Renal cortex interstitium (tissue), 15 donors: ENCODE measurements around the gene NAT16. TPM values are rescaled to one million over a fixed set of nuclear protein-coding genes. Genes with fewer than 3 reads are reported as not detected.
A peak's percentile ranks its signal among the peaks of the same experiment; 100 is the strongest.

Experiments
- DNase-seq, 11 donors: peaks; one replicate each; pipeline ENCODE4 v3.0.0-alpha.2; 2013; ENCODE audit warnings: low read depth in 9 of 11, low spot score in 4 of 11; ENCODE audit errors: extremely low read depth in 1 of 11
- long read RNA-seq, 16 experiments: transcript quantifications; one replicate each; lab custom pipeline, GENCODE V29; 2026
- polyA plus RNA-seq, 3 donors: library from polyadenylated mRNA; unstranded; fragments of 120-200 nt; gene quantifications; one replicate each; pipeline ENCODE4 v1.2.1, GENCODE V29; 2013; ENCODE audit not compliant: insufficient read length in 3 of 3

Gene NAT16
- polyA plus RNA-seq = under 1 TPM in 2 of 3 donors, not detected in 1; 0.06 to 0.08 TPM
- long read RNA-seq, donor 1 = 0 reads
- long read RNA-seq, donor 2 = 0 reads
- long read RNA-seq, donor 3 = 0 reads
- long read RNA-seq, donor 4 = 0 reads
- long read RNA-seq, donor 5 = 0 reads
- long read RNA-seq, donor 6 = 0 reads
- long read RNA-seq, donor 7 = 0 reads
- long read RNA-seq, donor 8 = 0 reads
- long read RNA-seq, donor 9 = 0 reads
- long read RNA-seq, donor 10 = 0 reads
- long read RNA-seq, donor 11 = 0 reads
- long read RNA-seq, donor 12 = 0 reads
- long read RNA-seq, donor 13 = 0 reads
- long read RNA-seq, donor 14 = 0 reads
- long read RNA-seq, donor 15 = 0 reads
- long read RNA-seq, donor 16 = 0 reads

DNA sequence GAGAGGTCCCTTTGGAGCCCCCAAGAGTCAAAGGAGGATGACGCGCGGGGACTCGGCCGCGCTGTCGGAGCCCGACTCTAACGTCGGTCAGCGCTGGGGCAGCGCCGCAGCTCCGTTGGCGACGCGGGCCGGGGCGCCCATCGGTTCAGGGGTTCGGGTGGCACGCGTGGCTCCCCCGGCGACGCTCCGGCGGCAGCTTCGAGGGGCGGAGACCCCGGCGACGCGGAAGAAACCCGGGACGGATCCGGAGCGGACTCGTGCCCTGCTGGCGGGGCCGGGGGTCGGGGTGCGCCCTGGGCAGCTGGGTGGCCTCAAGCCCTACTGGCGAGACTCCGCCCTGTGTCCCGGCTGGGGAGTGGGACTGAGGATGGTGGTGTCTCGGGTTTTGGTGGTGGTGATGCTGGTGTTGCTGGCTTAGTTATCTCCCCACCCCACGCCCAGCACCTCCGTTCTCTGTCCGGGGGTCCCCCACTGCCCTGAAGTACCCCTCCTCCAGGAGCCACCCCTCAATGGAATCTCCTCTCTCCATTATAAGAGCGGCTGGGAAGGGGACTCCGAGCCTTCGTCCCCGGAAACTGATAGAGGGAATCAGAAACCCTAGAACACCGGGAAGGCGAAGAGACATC is at the start of gene NAT16:
NAT16 (minus strand) TSS at position 164 of the 626 bp plus-strand sequence. CDS start 5,486 bp downstream, outside the sequence.
- DNase-seq = no peak

DNA sequence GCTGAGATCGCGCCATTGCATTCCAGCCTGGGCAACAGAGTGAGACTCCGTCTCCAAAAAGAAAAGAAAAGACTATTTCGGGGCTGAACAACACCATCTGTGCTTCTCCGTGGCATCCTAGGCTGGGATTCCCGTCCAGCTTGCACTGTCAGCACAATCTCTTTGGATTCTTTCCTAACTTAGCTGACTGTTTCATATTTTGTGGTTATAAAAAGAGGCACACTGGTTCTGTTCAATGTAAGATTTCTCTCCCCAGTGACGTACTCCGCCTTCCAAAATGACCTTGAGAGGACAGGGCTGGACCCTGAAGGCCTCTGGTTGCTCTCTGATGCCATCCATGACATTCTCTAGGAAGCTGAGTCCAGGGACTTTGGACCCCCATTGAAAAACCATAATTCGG is 46.6 kb upstream of the NAT16 start:
- no peak for DNase-seq

DNA sequence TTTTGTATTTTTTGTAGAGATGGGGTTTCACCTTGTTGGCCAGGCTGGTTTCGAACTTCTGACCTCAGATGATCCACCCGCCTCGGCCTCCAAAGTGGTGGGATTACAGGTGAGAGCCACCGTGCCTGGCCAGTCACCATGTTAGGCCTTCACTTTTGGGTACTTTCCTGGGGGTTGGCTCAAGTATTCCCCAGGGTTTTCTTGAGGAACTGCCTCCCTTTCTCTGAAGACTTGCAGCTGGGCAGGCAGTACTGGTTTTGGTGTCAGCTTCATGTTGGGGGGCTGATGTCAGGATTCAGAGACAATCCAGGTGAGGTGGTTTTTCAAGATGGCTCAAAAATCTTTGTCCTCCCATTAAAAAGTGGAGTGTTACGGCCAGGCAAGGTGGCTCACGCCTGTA is 45.6 kb upstream of the NAT16 start:
- DNase-seq = no peak

DNA sequence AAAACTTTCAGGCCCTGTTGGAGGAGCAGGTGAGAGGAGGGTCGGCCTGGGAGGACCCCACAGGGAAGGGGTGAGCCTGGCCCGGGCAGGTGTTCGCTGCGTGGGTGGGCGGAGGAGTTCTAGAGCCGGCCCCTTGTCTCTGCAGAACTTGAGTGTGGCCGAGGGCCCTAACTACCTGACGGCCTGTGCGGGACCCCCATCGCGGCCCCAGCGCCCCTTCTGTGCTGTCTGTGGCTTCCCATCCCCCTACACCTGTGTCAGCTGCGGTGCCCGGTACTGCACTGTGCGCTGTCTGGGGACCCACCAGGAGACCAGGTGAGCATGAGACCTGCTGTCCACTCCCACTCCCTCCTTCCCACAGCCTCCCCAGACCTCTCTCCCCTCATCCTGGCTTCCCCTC is 43.4 kb upstream of the NAT16 start:
- no peak for DNase-seq

DNA sequence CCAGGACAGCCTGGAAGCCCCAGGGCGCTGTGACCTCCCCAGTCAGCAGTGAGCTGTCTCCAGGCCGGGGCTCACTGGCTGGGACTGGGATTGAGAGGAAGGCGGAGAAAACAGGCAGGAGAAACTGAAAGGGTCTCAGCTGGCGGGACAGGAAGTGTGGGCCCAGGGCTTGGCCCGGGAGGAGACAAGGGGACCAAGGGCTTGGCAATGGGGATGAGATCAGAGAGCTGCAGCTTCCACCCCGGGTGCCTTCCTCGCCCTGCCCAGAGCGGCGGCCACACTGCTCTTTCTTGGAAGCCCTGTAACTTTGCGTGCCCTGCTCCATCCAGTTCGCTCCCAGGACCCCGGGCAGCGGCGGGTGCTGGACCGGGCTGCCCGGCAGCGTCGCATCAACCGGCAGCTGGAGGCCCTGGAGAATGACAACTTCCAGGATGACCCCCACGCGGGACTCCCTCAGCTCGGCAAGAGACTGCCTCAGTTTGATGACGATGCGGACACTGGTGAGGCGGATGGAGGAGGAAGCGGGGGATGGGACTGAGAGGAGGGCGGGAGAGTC is 42.3 kb upstream of the NAT16 start:
- DNase-seq = no peak

DNA sequence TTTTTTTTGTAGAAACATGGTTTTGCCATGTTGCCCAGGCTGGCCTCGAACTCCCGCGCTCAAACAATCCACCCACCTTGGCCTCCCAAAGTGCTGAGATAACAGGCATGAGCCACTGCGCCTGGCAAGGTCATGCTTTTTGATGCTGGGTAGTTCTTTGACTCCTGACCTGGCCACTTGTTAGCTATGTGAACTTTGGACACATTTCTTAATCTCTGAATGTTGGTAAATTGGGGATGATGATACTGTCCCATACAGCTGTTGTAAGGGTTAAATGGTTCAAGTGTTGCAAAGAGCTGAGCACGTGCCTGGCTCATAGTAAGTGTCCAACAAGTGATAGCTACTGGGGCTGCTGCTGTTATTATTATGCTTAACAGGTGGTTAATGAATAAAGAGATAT is 40.2 kb upstream of the NAT16 start:
- DNase-seq = no peak

DNA sequence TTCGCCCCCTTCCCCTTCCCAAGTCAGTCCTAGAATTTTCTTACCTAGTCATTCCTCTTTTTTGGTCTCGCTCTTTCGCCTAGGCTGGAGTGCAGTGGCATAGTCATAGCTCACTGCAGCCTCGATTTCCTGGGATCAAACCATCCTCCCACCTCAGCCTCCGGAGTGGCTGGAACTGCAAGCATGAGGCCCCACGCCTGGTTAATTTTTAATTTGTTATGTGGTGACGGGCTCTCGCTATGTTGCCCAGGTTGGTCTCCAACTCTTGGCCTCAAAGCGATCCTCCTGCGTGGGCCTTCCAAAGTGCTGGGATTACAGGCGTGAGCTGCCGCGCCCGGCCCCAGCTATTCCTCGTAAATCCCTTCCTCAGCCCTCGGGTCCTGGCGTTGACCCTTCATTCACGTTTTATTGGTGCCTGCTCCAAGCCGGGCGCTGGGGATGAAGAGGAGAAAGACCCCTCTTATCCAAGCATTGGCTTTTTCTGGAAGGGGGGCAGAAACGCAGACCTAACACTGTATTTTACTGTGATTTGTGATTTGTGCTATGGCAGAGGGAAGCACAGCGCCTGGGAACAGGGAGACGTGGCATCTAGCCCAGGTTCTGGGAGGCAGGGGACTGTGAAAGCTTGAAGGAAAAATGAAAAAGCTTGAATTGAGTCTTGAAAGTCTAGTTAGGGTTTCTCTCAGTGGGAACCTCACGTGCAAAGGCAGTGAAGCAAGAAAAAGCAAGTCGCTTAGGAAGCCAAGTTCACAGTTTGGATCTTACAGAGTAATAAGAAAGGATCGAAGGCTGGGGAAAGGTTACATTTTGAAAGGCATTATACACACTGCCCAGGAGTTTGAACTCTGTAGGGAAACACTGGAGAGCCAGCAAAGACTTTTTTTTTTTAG is 38.4 kb upstream of the NAT16 start:
- no peak for DNase-seq

DNA sequence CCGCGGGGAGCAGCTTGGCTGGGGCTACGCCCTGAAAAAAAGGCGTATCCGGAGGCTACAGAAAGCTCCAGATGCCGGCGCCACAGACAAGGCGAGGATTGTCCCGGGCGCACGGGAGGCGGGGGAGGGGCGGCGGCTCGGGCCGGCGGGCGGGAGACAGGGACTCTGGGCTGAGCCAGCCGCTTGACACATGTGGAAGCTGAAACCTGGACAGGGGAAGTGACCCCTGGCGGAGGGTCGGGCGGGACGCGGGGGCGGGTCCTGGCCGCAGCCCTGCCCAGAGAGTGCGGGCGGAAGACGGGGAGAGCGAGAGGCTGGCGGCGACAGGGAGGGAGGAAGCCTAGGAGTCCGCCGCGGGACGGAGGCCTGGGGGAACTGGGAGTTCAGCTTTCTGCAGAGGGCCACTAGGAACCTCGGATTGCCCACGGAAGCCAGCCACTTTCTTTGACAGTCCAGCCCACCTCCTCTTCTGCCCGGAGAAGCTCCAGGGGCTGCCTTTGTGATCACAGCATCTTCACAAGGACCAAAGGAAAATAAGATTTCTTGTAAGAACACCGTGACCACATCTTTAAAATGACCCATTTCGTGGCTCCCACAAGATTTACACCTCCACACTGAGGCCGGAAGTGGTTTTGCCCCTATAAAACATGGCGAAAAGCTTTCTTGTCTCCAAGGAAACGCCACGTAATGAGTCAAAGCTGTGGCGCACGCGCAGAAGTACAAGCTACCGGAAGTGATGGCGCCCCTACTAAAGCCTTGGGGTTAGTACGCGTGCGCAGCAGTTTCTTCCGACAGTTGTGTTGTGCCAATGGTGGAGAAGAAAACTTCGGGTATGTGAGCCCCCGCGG is 37.5 kb upstream of the NAT16 start, which contains the start of the genes PLOD3 and ZNHIT1:
PLOD3 (minus strand) TSS at position 194 of the 848 bp plus-strand sequence. CDS start 307 bp downstream, outside the sequence.
ZNHIT1 (plus strand) TSS at position 778 of the 848 bp plus-strand sequence; CDS start at position 809, 31 bp downstream.
- peak; percentile 96 to 99 (median 98) for DNase-seq

DNA sequence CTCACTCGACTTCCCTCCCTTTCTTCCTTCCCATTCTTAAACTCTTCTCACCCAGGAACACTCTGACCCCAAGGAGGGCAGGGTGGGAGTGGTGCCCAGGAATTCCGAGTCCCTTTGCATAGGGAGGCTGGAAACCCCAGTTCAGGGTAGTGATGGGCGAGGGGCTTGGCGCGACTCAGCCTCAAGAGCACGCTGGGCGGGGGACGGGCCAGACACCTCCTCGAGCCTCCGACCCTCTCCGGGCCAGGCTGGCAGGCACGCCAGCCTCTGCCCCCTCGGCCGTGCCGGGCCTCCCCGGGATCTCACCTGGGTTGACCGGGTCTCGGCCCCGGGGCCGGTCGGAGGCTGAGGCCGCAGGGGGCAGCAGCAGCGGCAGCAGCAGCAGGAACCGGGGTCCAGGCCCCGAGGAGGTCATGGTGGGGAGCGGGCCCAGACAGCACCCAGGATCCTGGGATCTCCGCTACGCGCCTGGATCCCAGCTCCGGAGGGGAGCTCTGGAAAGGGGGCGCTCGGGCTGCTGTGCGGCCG is 36.8 kb upstream of the NAT16 start:
- no peak for DNase-seq

DNA sequence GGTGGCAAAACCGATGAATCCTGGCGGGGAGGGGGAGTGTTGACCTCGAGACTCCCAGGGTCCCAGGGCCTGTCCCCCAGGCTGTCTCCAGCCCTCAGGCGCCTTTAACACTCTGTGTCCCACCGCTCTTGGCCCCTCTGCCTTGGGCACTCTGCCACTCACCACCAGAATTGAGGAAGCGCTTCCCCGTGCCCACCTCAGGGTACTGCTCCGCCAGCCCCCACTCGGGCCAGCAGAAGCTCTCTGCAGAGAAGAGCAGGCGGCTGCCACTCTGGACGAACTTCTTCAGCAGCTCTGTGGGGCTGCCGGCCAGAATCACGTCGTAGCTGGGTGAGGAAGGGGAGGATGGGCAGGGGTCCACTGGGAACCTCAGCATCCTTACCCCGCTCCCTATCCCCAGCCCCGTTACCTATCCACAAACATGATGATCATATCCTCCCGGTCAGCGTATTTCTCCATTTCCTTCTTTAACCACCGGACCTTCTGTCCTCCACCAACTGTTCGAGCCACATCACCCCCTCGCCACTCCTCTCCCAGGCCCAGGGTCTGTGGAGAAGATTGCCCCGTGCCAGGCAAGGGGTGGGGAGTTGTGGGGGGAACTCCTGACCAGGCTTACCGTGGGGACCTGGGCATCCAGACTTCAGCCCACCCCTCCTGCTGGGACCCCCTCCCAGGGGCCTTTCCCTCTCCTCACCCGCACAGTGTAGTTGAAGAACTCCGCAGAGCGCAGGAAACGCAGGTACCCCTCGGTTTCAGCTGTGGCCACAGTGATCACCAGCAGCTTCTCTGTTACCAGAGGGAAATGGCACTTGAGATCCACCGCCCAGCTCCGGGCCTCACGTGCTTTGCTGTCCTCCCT is 36.1 kb upstream of the NAT16 start:
- no peak for DNase-seq

DNA sequence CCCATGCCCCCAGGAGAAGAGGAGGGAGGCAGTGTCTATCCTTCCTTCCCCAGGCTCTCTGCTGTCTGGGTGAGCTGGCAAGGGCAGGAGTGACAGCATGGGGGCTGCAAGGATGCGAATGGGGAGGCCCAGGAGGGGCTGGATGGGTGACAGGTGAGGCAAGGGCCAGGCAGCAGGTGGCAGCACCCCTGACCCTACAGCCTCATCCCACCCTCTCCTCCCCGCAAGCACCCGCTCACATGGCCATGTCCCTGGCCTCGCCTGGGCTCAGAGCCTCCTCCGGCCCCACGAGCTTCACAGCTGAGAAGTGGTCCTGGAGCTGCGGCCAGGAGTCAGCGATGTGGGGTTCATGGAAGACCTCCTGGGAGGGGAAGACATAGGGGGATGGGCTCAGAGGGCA is 31.9 kb upstream of the NAT16 start:
- DNase-seq = no peak

DNA sequence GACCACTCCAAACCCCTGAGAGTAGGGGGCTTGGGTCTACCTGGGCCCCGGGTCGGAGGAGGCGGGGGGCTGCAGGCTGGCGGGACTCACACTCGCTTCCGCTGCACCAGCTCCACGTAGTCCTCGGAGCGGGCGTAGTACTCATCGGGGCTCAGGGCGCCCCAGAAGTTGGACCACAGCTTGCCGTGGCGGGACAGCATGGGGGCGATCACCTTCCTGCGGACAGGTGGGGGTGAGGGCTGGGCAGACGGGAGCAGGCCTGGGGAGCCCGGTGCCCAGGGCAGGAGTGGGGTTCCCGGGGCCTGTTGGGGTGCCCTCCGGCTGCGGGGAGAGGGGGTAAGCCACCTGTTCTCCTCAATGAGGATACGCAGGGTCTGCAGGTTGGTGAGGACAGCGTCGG is 31.4 kb upstream of the NAT16 start:
- no peak for DNase-seq

DNA sequence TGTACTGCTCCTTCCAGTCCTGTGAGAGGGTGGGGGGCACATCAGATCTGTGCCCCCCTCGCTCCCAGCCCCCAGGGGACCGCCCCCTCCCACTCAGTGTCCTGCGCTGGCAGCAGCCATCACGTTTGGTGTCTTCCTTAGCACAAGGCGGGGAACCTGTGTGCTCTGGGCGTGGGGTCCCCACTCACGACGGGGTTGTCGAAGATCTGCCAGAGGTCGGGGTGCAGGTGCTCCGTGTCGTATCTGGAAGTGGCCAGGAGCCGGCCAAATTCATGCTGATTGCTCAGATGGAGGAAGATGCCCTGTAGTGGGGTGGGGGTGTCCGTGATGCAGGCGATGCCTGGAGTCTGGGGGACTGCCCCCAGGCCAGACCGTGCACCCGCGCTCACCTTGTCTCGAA is 30.1 kb upstream of the NAT16 start:
- no peak for DNase-seq

DNA sequence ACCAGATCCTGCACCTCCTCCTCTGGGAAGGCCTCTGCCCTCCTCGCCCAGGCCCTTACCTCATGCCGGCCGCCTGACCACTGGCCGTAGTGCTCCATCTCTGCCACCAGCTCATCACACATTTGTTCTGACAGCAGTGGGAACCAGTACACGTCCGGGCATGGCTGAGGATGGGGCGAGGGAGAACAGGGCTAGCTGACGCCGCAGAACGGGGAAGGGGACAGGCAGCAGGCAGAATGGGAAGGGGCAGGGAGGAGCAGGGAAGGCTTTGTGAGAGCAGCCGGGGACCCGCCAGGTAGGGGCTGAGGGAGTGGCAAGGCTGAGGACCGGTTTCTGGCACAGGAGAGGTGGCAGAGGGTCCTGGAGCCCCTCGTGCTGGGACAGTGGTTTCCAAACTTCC is 28.7 kb upstream of the NAT16 start:
- DNase-seq = no peak

DNA sequence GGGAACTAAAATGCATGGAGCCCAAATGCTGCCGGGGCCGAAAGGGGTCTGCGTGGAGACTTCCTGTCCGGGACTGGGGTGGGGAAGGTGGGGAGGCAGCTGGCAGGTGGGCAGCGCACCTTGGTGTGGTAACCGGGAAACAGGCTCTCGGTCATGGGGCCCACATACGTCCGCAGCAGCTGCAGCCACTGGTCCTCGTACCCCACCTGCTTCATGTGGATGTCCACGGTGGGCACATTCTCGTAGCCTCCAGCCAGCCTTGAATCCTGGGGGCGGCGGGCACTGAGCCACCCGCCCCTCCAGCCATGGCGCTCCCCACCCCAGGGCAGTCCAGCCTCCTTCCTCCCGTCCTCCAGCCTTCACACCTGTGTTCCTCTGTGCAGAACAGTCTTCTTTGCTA is 27.4 kb upstream of the NAT16 start:
- DNase-seq = no peak

DNA sequence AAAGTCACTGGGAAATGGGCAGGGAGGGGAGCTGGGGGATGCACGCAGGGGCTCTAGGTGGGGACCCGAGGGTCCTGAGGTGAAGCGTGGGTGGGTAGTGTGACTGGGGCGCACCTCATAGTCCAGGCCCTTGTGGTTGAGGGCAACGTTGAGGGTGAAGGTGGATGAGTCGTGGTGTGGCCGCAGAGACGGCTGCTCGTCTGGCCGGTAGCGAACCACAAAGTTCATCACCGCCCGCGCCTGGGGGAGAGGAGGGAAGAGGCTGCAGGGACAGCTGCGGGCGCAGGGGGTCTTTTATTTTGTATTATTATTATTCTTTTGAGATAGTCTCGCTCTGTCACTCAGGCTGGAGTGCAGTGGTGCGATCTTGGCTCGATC is 26.6 kb upstream of the NAT16 start:
- no peak for DNase-seq

DNA sequence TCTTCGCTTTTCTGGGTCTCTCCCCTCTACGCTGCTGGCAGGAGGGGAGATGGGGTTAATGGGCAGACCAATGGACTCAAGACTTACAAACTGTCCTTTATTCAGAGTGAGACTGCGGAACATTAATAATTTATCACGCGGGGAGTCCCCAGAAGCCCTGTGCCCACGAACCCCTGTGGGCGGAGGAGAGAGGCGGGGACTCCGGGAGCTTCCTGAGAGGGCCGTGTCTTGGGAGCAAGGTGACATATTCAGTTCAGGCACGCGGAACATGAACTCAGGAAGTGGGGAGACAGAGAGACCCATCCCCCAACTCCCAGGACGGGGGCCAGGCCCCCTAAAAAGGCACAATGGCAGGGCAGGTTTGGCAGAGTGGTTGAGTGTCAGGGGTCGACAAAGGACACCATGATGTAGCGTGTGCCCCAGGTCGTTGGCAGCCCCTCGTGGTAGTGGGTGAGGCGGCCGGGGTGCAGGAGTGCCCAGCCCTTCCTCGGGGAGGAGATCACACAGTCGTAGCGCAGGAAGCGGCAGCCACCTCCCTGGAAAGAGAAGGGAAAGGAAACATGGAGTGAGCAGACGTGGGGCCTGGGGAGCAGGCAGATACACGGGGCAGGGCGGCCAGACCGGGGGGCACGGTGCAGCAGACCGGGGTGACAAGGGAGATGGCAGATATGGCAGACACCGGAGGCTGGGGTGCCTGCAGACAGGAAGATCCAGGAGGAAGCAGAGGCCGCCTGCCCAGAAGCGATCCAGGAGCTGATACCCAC is 26.0 kb upstream of the NAT16 start:
- DNase-seq = no peak
